Natural killer cell (primary cell): Measurements from ENCODE around the gene PROM1. TPM values are rescaled to one million over a fixed set of nuclear protein-coding genes. Genes with fewer than 3 reads are reported as not detected.
A peak's percentile ranks its signal among the peaks of the same experiment; 100 is the strongest.

Experiments
- ATAC-seq, 3 donors: fragments of 150-1000 bp in 2 of 3; fragments of 200-7000 bp in 1 of 3; cut with Tn5 transposase; 1 replicate in 1 of 3; 2 replicates in 2 of 3; pipeline ENCODE4 v1.10.0; 2021; ENCODE audit warnings: mild to moderate bottlenecking in 2 of 3, moderate library complexity in 2 of 3
- DNase-seq, 2 donors: peaks; one replicate each; pipeline versions ENCODE4 v3.0.0 to v3.0.0-alpha.2; 2013 to 2021; ENCODE audit warnings: mixed read lengths in 1 of 2
- H3K27ac ChIP-seq: one replicate; pipeline ENCODE4 v1.5.1; 2013; ENCODE audit warnings: mild to moderate bottlenecking, low read length
- H3K27me3 ChIP-seq: one replicate; pipeline ENCODE4 v1.6.1; 2013; ENCODE audit warnings: low read length; ENCODE audit not compliant: control insufficient read depth, insufficient read depth
- H3K36me3 ChIP-seq: one replicate; pipeline ENCODE4 v1.6.1; 2013; ENCODE audit warnings: low read length; ENCODE audit not compliant: control insufficient read depth, insufficient read depth
- H3K4me1 ChIP-seq: one replicate; pipeline ENCODE4 v1.6.1; 2013; ENCODE audit warnings: low read length; ENCODE audit not compliant: control insufficient read depth, insufficient read depth
- H3K4me3 ChIP-seq: one replicate; pipeline ENCODE4 v1.5.1; 2013; ENCODE audit warnings: low read length
- H3K9me3 ChIP-seq: one replicate; pipeline ENCODE4 v1.6.1; 2013; ENCODE audit warnings: low read length; ENCODE audit not compliant: control insufficient read depth, insufficient read depth
- H3K27ac Mint-ChIP-seq, 2 donors: one replicate each; pipeline ENCODE4 v1.8.0; 2022; ENCODE audit warnings: mild to moderate bottlenecking in 2 of 2, mixed read lengths in 2 of 2, moderate library complexity in 1 of 2
- H3K27me3 Mint-ChIP-seq, 2 donors: one replicate each; pipeline ENCODE4 v1.8.0; 2022; ENCODE audit warnings: low read depth in 2 of 2, mixed read lengths in 2 of 2
- H3K36me3 Mint-ChIP-seq: one replicate; pipeline ENCODE4 v1.8.0; 2022; ENCODE audit warnings: mixed read lengths
- H3K4me1 Mint-ChIP-seq, 2 donors: one replicate each; pipeline ENCODE4 v1.8.0; 2022; ENCODE audit warnings: mixed read lengths in 2 of 2
- H3K4me3 Mint-ChIP-seq: one replicate; pipeline ENCODE4 v1.8.0; 2022; ENCODE audit warnings: mild to moderate bottlenecking, moderate library complexity, mixed read lengths
- H3K9me3 Mint-ChIP-seq, 2 donors: one replicate each; pipeline ENCODE4 v1.8.0; 2022; ENCODE audit warnings: mixed read lengths in 2 of 2
- WGBS: methylation state at CpG from one replicate; pipeline ENCODE4 v1.1.7; 2013; ENCODE audit warnings: missing lambda C conversion rate; ENCODE audit not compliant: insufficient coverage; 5-methylcytosine and 5-hydroxymethylcytosine counted together
- intact Hi-C: fragments of 100-400 bp; cut with micrococcal nuclease; formaldehyde crosslinking; loops from one replicate; pipeline ENCODE4 v1.14.2; 2022
- total RNA-seq, 4 donors: library from RNA; stranded (reverse); fragments of 120-200 nt in 1 of 4; gene quantifications; one replicate each; pipeline versions ENCODE4 v1.2.3 to v1.2.4, GENCODE V29; 2013 to 2022
- TF ChIP-seq, protein P1 (sequence below): fragments of 200-600 bp; IDR thresholded peaks from one replicate; pipeline ENCODE4 v1.8.0; 2022; ENCODE audit warnings: antibody characterized with exemption

The PROM1 gene
- total RNA-seq, 3 donors from 2014 or later (not counting 1 experiment from before 2014, with no cell fraction given), result not detected

DNA sequence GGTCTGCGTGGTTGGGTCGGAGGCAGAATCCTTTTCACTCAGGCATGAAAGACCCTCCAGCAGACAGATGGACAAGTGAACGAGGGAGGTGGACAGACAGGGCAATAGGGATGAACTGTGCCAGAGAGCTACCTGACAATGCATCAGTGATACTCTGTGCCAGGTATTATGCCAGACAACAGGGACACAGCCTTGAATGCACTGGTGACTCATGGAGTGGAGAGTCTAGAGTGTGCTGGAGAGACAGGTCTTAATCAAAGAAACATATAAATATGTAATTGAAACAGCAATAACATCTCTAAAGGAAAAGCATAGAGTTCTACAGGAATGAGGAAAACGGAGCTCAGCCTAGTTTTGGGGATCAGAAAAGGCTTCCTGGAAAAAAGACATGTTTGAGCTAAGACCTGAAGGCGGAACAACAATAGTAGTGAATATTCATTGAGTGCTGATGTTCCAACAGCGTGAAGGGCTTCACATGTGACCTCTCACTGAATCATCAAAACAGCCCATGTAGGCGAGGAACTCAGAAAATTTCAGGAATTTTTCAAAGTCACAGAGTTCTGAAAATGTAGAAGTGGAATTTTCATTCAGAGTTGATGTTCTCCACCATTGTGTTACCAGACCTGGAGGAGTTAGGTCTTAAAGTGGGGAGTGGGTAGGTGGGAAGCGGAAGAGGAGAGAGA lies 100.8 kb downstream of the PROM1 start:
- H3K9me3 ChIP-seq, result no peaks in the 10 kb centered on the region
- no peaks in the 10 kb centered on the region for H3K36me3 ChIP-seq
- H3K4me1 ChIP-seq, result no peaks in the 10 kb centered on the region
- Mint-ChIP-seq H3K27ac (no peak overlapping the region), H3K9me3 (no peaks in the 10 kb centered on the region), H3K4me1 (no peaks in the 10 kb centered on the region), H3K4me3 (no peak overlapping the region), H3K27me3 (peaks cover 10 to 19% of the 10 kb centered on the region in 2 donors), H3K36me3 (no peaks in the 10 kb centered on the region)
- TF ChIP-seq, protein P1, sequence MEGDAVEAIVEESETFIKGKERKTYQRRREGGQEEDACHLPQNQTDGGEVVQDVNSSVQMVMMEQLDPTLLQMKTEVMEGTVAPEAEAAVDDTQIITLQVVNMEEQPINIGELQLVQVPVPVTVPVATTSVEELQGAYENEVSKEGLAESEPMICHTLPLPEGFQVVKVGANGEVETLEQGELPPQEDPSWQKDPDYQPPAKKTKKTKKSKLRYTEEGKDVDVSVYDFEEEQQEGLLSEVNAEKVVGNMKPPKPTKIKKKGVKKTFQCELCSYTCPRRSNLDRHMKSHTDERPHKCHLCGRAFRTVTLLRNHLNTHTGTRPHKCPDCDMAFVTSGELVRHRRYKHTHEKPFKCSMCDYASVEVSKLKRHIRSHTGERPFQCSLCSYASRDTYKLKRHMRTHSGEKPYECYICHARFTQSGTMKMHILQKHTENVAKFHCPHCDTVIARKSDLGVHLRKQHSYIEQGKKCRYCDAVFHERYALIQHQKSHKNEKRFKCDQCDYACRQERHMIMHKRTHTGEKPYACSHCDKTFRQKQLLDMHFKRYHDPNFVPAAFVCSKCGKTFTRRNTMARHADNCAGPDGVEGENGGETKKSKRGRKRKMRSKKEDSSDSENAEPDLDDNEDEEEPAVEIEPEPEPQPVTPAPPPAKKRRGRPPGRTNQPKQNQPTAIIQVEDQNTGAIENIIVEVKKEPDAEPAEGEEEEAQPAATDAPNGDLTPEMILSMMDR, result no peak
- no peak overlapping the region for H3K4me3 ChIP-seq
- ATAC-seq, result no peak
- DNase-seq, result no peak
- H3K27me3 ChIP-seq, result no peaks in the 10 kb centered on the region
- WGBS, result 90% methylated on average over 8 of the region's 8 CpGs
- no peak overlapping the region for H3K27ac ChIP-seq
- intact Hi-C loops, result no loop called here

DNA sequence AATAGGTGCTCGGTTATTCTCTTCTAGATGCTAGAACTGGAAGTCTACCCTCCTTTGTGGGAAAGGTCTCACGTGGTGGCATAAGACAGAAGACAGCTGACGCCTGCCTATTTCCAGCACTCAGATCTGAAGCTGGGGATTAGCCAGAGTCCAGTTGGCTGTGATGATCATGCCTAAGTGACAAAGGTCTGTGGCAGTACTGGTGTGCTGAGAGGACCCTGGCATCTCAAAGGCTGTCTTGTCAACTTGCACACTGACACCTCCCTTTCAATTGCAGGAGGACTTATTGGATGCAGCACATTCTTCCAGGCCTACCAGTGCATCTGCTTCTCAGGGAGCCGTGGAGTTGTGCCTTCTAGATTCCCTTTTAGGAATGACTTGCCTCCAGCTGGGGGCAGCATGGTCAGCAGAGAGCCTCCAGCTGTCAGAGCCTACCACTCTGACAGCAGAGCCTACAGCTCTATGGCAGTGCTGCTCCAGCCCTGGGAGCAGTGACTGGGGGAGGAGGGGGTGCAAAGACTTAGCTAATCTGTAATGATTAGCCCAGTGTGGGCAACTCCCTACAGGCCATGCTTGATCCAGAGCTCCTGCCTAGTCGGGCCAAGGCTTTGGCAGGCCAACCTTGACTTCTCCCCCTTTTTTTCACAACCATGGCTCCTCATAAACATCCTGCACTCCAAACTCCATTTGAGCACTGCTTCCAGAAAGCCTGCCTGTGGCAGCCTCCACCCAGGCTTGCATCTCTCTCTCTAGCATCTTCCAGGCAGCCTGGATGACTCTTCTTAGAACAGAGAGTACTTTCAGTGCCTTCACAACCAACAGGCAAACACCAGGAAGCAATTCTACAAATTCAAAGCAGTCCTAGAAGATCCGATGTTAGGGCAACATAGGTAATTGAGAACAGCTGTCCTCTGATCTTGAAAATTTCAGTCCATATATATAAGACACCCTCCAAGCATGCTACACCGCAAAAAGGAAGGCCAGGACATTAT lies 107.1 kb downstream of the PROM1 start:
- TF ChIP-seq, protein P1, result no peak
- WGBS, result 87% methylated on average over 7 of the region's 7 CpGs
- no peak for DNase-seq
- H3K4me3 ChIP-seq, result no peak overlapping the region
- H3K27ac Mint-ChIP-seq, result no peak overlapping the region
- H3K4me1 Mint-ChIP-seq, result peaks cover 0 to 11% of the 10 kb centered on the region in 2 donors
- H3K4me3 Mint-ChIP-seq, result no peak overlapping the region
- no peaks in the 10 kb centered on the region for H3K36me3 ChIP-seq
- H3K27me3 ChIP-seq, result no peaks in the 10 kb centered on the region
- intact Hi-C loops, result no loop called here
- H3K36me3 Mint-ChIP-seq, result no peaks in the 10 kb centered on the region
- ATAC-seq, result no peak
- H3K4me1 ChIP-seq, result no peaks in the 10 kb centered on the region
- no peaks in the 10 kb centered on the region for H3K9me3 Mint-ChIP-seq
- no peak overlapping the region for H3K27ac ChIP-seq
- peaks cover 16 to 22% of the 10 kb centered on the region in 2 donors for H3K27me3 Mint-ChIP-seq
- no peaks in the 10 kb centered on the region for H3K9me3 ChIP-seq

GRCh38 chr4:15971068-15971801 lies 112.6 kb downstream of the PROM1 start:
- Histone ChIP-seq H3K4me1 (peaks cover 5% of the 10 kb centered on the region), H3K27ac (no peak overlapping the region), H3K9me3 (no peaks in the 10 kb centered on the region), H3K27me3 (no peaks in the 10 kb centered on the region), H3K4me3 (no peak overlapping the region), H3K36me3 (no peaks in the 10 kb centered on the region)
- Mint-ChIP-seq H3K27ac (peak overlapping the region; percentile 68 to 73), H3K9me3 (no peaks in the 10 kb centered on the region), H3K27me3 (peaks cover 0 to 3% of the 10 kb centered on the region in 2 donors), H3K4me1 (peaks cover 10 to 22% of the 10 kb centered on the region in 2 donors), H3K4me3 (peak overlapping the region; percentile 6), H3K36me3 (no peaks in the 10 kb centered on the region)
- intact Hi-C loops, result no loop called here
- TF ChIP-seq, protein P1, result no peak
- ATAC-seq, result peak; percentile 79 to 90 (median 87)
- DNase-seq, result peak in 1 of 2 donors; percentile 7
- 84% methylated on average over 9 of the region's 9 CpGs for WGBS
